ENCODE data around the gene PALLD.

The PALLD gene

DNA sequence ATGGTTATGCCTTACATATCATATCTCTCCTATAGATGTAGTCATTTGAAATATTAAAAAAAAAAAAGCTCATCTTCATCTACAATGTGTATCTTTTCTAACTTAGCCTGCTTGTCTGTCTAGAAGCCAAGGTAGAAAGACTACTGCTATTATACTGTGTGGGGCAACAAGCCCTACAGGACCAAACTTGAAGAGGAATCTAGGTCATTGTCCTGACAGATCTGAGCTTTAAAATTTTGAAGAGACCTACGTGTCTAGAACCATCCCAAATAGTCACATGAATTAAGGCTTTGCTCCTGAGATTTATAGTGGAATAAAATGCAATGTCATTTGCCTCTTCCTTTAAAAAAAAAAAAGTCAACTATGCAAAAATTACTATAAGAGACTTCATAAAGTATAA is 95.8 kb downstream of the PALLD start:
- DNase-seq (ENCODE audit: low read depth in 2 of 2): no peak

DNA sequence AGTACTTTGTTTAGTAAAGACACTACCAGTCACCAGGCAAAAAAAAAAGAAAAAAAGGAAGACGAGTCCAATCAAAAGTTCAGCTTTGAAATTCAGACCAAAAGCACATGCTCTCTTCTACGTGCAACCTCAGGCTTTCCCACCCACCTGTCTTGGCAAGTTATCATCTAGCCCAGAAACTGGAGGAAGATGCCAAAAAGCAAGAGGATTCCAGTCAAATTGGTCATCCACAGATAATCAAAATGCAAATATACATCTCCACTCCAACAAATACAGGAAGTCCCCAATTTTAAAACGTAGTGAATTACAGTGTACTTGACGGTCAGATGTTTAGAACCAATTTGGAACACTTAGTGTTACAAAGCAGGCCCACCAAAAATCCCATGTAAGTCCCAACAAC is 96.5 kb downstream of the PALLD start:
- no peak for DNase-seq (ENCODE audit: low read depth in 2 of 2)

GRCh38 chr4:168594121-168594520 is 97.3 kb downstream of the PALLD start:
- DNase-seq (ENCODE audit: low read depth in 2 of 2): no peak

DNA sequence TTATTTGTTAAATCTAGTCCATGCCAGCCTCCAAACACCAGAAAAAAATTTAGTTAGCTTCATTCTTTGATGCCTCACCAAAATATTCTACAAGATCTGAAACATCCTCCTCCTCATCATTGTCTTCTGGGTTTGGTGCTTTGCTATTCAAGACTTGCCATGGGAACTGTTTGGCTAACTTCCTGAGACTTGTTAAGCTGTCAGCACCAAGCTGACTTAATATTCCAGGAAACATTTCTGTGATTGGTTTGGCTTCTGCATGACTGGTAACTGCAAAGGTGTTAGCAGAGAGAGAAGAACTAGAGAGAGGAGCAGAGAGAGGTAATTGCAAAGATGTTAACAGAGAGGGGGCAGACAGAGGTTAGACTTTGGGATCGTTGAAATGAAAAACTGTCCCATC is 101.3 kb downstream of the PALLD start:
- DNase-seq (ENCODE audit: low read depth in 2 of 2): no peak

GRCh38 chr4:168600796-168601583 is 104.1 kb downstream of the PALLD start:
- no peak for DNase-seq (ENCODE audit: low read depth in 2 of 2)

- no peak for DNase-seq (ENCODE audit: low read depth in 2 of 2)
Observed at GRCh38 chr4:168601899-168602298, 105.0 kb downstream of the PALLD start.

DNA sequence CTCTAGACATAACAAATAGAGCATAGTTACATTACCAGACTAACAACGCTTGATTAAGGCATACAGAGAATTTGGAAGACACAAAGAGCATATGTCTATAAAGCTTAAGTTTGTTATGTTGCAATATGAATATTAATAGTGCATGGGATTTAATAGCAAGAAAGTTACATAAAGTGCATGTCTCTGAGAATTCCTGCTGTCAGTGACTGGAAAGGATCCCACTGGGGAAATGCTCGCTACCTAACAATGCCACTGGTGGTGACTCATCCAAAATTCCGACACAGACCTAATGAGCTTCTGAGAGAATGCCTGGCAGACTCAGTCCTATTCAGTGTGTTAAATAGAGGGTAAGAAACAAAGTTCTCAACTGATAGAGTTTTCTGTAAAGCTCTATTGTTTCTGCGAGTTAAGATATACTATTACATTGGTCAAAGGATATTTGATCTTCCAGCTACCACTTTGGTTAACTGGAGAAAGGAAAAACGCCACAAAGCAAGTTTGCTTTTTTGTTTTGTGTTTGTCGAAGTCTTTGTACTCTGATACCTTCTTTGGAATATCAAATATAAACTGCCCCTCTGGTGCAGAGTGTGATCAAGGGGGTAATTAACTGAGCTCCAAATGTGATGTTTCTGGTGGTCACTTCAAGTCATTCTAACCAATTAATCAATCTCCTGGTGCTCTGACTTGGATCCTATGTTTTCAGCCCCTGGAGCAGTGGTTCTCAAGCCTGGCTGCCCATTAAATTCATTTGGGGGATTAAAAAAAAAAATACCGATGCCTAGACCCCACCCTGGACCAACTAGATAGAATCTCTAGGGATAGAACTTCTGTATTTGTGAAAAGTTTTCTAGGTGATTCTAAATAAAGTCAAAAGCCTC is 107.9 kb downstream of the PALLD start:
- no peak for DNase-seq (ENCODE audit: low read depth in 2 of 2)

- DNase-seq (ENCODE audit: low read depth in 2 of 2): no peak
Observed at GRCh38 chr4:168605411-168605810, 108.6 kb downstream of the PALLD start.

GRCh38 chr4:168607215-168607614 is 110.4 kb downstream of the PALLD start:
- DNase-seq (ENCODE audit: low read depth in 2 of 2): no peak

GRCh38 chr4:168608771-168609170 is 111.9 kb downstream of the PALLD start:
- no peak for DNase-seq (ENCODE audit: low read depth in 2 of 2)

- DNase-seq (ENCODE audit: low read depth in 2 of 2): no peak
Observed at GRCh38 chr4:168609369-168609768, 112.5 kb downstream of the PALLD start.

GRCh38 chr4:168610911-168611530 is 114.2 kb downstream of the PALLD start:
- no peak for DNase-seq (ENCODE audit: low read depth in 2 of 2)

- no peak for DNase-seq (ENCODE audit: low read depth in 2 of 2)
Observed at GRCh38 chr4:168612450-168613135, 115.7 kb downstream of the PALLD start.

DNA sequence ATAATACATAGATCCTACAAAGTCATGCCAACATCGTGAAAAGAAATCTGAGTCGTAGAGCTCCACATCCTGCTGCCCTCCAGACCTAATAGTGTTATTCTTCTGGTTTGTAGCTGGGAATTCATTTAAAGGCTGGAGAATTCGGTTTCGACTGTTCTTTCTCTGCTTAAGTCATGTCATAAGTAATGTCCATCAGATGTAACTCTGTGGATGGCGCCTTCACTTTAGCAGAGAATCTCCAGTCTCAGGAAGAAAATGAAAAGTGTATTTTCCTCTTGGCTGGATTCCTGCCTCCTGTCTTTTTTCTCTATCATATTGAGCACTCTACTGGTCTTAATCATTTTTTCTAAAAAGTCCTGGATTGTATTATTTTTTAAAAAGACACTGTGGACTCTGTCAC is 117.0 kb downstream of the PALLD start:
- no peak for DNase-seq (ENCODE audit: low read depth in 2 of 2)

DNA sequence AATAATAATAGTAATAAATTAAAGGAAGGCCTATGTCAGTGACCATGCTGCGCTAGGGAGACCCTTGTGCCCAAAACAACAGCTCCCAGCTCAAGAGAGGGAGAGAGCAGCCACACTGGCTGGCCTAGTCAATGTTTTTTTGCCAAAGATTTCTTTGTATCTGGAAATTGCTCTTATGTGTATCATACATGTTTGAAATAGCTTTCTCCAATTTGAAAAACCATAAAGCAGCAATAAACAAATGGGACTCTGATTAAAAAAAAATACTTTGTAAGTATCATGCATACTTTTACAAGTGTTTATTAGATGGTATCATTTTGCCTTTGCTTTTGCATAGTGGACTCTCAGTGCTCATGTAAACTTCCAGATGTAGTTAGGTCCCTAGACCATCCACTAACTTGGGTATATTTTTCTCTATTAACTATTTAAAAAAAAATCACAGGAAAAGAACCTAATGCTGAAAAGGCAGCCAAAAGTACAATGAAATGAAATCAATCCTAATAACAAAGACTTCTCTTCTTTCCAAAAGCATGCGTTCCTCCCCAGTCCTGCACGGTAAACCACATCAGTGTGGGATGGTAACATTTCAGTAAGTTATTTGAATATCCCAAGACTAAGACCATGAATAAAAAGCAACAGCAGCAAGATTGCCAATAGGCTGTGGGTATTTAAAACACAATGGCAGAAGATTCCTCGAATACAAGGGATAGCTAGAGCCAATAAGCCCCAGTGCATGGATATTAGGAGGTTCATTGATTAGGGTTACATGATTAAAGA is 117.6 kb downstream of the PALLD start:
- no peak for DNase-seq (ENCODE audit: low read depth in 2 of 2)

GRCh38 chr4:168615294-168616065 is 118.6 kb downstream of the PALLD start:
- no peak for DNase-seq (ENCODE audit: low read depth in 2 of 2)

DNA sequence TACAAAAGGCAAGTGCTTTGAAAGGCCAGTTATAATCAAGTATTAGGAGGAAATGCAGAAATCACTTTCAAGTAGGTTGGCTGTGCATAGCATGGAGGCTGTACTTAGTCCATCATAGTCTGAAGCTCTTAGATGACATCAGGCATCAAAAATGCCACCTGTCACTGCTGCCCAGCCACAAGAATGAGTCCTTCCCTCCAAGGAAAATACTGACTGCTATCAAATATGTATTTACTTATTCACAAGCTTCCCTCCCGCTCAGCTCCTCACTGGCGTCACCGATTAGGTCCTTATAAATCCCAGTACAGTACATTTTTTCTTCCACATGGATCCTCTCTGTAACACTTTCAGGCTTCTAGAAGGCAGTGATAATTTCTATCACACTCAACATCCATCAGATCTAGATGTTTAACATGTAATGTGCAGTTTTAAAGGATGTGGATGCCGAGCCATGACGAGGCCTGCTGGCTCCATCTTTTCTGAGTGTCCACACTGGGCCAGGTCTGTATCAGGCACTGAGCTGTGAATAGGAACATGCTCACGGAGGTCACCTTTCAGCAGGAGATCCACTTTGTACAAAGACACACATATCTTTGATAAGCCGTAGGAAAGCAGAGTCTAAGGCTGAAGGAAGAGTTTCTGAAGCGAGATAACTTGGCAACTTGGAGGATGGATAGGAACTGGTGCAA is 121.9 kb downstream of the PALLD start:
- no peak for DNase-seq (ENCODE audit: low read depth in 2 of 2)

DNA sequence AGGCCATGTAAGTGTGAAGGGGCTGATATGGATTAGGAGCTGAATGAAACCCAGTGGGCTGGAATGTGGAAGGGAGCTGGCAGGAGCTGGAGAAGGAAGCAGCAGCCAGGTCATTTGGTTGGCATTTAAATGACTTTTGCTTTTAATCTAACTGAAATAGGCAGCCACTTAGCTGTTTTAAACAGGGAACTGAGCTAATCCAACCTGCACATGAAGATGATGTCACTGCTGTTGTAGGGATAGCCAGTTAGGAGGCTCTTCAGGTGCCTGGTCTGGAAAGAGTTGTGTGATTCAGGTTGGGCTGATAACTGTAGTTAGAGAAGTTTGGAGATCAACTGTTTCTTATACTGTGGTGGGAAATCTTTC is 122.4 kb downstream of the PALLD start:
- no peak for DNase-seq (ENCODE audit: low read depth in 2 of 2)

GRCh38 chr4:168621806-168622589 is 125.1 kb downstream of the PALLD start:
- no peak for DNase-seq (ENCODE audit: low read depth in 2 of 2)
